ENCODE data around the gene PSMC5.
A peak's percentile ranks its signal among the peaks of the same experiment; 100 is the strongest.

Gene PSMC5

GRCh38 chr17:63821804-63822203 lies 5.4 kb upstream of the PSMC5 start:
- no peak for DNase-seq

- DNase-seq = no peak
Measured at GRCh38 chr17:63822537-63822936, 4.7 kb upstream of the PSMC5 start.

GRCh38 chr17:63823659-63824331 lies 3.4 kb upstream of the PSMC5 start:
- no peak for DNase-seq

GRCh38 chr17:63824362-63824761 lies 2.9 kb upstream of the PSMC5 start:
- DNase-seq = no peak

GRCh38 chr17:63826468-63827001 lies 696 bp upstream of the PSMC5 start:
- no peak for DNase-seq

GRCh38 chr17:63827801-63828221 lies 580 bp downstream of the PSMC5 start:
- DNase-seq = no peak

- no peak for DNase-seq
Measured at GRCh38 chr17:63828936-63829335, 1.7 kb downstream of the PSMC5 start.

GRCh38 chr17:63830278-63830677 lies 3.0 kb downstream of the PSMC5 start:
- DNase-seq = no peak

GRCh38 chr17:63830904-63831491 lies 3.8 kb downstream of the PSMC5 start:
- no peak for DNase-seq

GRCh38 chr17:63831505-63831904 lies 4.3 kb downstream of the PSMC5 start:
- DNase-seq = no peak

GRCh38 chr17:63832014-63832413 lies 4.8 kb downstream of the PSMC5 start:
- DNase-seq = no peak

- DNase-seq = no peak
Measured at GRCh38 chr17:63832455-63832854, 5.2 kb downstream of the PSMC5 start.

- no peak for DNase-seq
Measured at GRCh38 chr17:63833026-63833740, 6.0 kb downstream of the PSMC5 start.

- no peak for DNase-seq
Measured at GRCh38 chr17:63833741-63834373, 6.6 kb downstream of the PSMC5 start.

- DNase-seq = peak; percentile 64
Measured at GRCh38 chr17:63834431-63835166, 7.4 kb downstream of the PSMC5 start.

- no peak for DNase-seq
Measured at GRCh38 chr17:63835167-63835720, 8.0 kb downstream of the PSMC5 start.

- no peak for DNase-seq
Measured at GRCh38 chr17:63836811-63837210, 9.6 kb downstream of the PSMC5 start.

- DNase-seq = no peak
Measured at GRCh38 chr17:63837480-63837879, 10.2 kb downstream of the PSMC5 start.

GRCh38 chr17:63837962-63838600 lies 10.8 kb downstream of the PSMC5 start:
- DNase-seq = no peak

GRCh38 chr17:63838631-63839171 lies 11.5 kb downstream of the PSMC5 start:
- DNase-seq = no peak

- DNase-seq = no peak
Measured at GRCh38 chr17:63840591-63841349, 13.5 kb downstream of the PSMC5 start.
